Thyroid gland (tissue), 4 donors: ENCODE measurements around the gene PPM1M.

ENCODE experiments used
- POLR2A ChIP-seq, 2 donors: fragments of 450-650 bp; IDR thresholded peaks; one replicate each; pipeline ENCODE4 v1.6.1; 2017; ENCODE audit warnings: antibody characterized with exemption in 2 of 2, mild to moderate bottlenecking in 2 of 2, moderate library complexity in 1 of 2
- TF ChIP-seq, protein P1 (sequence below), 6 experiments: fragments of 200-600 bp in 3 of 6; fragments of 450-650 bp in 3 of 6; sonication (generic) in 3 of 6; IDR thresholded peaks; one replicate each; pipeline ENCODE4 v1.5.1; 2016 to 2019; ENCODE audit warnings: antibody characterized with exemption in 6 of 6, mild to moderate bottlenecking in 2 of 6, inconsistent platforms in 1 of 6, moderate library complexity in 1 of 6

- TF ChIP-seq, protein P1, sequence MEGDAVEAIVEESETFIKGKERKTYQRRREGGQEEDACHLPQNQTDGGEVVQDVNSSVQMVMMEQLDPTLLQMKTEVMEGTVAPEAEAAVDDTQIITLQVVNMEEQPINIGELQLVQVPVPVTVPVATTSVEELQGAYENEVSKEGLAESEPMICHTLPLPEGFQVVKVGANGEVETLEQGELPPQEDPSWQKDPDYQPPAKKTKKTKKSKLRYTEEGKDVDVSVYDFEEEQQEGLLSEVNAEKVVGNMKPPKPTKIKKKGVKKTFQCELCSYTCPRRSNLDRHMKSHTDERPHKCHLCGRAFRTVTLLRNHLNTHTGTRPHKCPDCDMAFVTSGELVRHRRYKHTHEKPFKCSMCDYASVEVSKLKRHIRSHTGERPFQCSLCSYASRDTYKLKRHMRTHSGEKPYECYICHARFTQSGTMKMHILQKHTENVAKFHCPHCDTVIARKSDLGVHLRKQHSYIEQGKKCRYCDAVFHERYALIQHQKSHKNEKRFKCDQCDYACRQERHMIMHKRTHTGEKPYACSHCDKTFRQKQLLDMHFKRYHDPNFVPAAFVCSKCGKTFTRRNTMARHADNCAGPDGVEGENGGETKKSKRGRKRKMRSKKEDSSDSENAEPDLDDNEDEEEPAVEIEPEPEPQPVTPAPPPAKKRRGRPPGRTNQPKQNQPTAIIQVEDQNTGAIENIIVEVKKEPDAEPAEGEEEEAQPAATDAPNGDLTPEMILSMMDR (IDR thresholded peaks at IDR 0.05) = no peak
- TF ChIP-seq POLR2A (IDR thresholded peaks at IDR 0.05) = no peak
Measured at GRCh38 chr3:52233108-52233591, 12.4 kb upstream of the PPM1M start.
